ENCODE measurements around the gene APMAP.
A peak's percentile ranks its signal among the peaks of the same experiment; 100 is the strongest.
"Not testable (repeated sequence)": the region's sequence is repeated elsewhere in the genome, so short reads cannot be mapped to it uniquely, and the experiment has no call there.

Gene APMAP

GRCh38 chr20:24929867-24930723 is 62.5 kb downstream of the APMAP start:
- DNase-seq: not testable (repeated sequence)

- DNase-seq: not testable (repeated sequence)
Observed at GRCh38 chr20:24929259-24929658, 63.3 kb downstream of the APMAP start.

- DNase-seq: not testable (repeated sequence)
Observed at GRCh38 chr20:24920706-24921105, 71.8 kb downstream of the APMAP start.

- not testable (repeated sequence) for DNase-seq
Observed at GRCh38 chr20:24919665-24920064, 72.9 kb downstream of the APMAP start.

- DNase-seq: no peak
Observed at GRCh38 chr20:24918579-24919566, 73.7 kb downstream of the APMAP start.

GRCh38 chr20:24917797-24918578 is 74.6 kb downstream of the APMAP start:
- peak; percentile 35 for DNase-seq

GRCh38 chr20:24917056-24917455 is 75.5 kb downstream of the APMAP start:
- no peak for DNase-seq

- no peak for DNase-seq
Observed at GRCh38 chr20:24916412-24916811, 76.1 kb downstream of the APMAP start.

- no peak for DNase-seq
Observed at GRCh38 chr20:24915892-24916291, 76.7 kb downstream of the APMAP start.

GRCh38 chr20:24915440-24915839 is 77.1 kb downstream of the APMAP start:
- DNase-seq: no peak

GRCh38 chr20:24914388-24915241 is 77.9 kb downstream of the APMAP start:
- no peak for DNase-seq

- DNase-seq: no peak
Observed at GRCh38 chr20:24913076-24913628, 79.4 kb downstream of the APMAP start.

All from activated naive CD4-positive, alpha-beta T cell treated with anti-CD3 and anti-CD28 coated beads, Interleukin-2, amount 50 U/mL, for 16 hours (primary cell).